OCI-LY1 (cell line): ENCODE data around the gene OR52L1.

Experiments
- CTCF ChIP-seq: fragments of 200-600 bp; sonication (generic), shearing (Covaris generic); IDR thresholded peaks from 2 replicates; pipeline ENCODE4 v1.5.1; 2017; ENCODE audit warnings: mild to moderate bottlenecking, antibody characterized with exemption, low read length, moderate library complexity, mixed read lengths
- EZH2 ChIP-seq: fragments of 200-600 bp; sonication (generic), shearing (Covaris generic); IDR thresholded peaks from 2 replicates; pipeline ENCODE4 v1.8.0; 2017; ENCODE audit warnings: borderline replicate concordance, mixed run types, mild to moderate bottlenecking, antibody characterized with exemption, low read length, moderate library complexity, mixed read lengths

- TF ChIP-seq CTCF (no peak), EZH2 (no peak)
Measured at GRCh38 chr11:5983443-5983842, 3.3 kb downstream of the OR52L1 start.
